GM19438 (cell line): ENCODE data around the gene EML3.
"Not testable (repeated sequence)": the region's sequence is repeated elsewhere in the genome, so short reads cannot be mapped to it uniquely, and the experiment has no call there.

Experiments
- ATAC-seq: cut with Tn5 transposase; IDR thresholded peaks from one replicate; pipeline ENCODE4 v1.9.1; 2021; ENCODE audit warnings: low read depth; ENCODE audit not compliant: unreplicated experiment

EML3 gene, protein sequence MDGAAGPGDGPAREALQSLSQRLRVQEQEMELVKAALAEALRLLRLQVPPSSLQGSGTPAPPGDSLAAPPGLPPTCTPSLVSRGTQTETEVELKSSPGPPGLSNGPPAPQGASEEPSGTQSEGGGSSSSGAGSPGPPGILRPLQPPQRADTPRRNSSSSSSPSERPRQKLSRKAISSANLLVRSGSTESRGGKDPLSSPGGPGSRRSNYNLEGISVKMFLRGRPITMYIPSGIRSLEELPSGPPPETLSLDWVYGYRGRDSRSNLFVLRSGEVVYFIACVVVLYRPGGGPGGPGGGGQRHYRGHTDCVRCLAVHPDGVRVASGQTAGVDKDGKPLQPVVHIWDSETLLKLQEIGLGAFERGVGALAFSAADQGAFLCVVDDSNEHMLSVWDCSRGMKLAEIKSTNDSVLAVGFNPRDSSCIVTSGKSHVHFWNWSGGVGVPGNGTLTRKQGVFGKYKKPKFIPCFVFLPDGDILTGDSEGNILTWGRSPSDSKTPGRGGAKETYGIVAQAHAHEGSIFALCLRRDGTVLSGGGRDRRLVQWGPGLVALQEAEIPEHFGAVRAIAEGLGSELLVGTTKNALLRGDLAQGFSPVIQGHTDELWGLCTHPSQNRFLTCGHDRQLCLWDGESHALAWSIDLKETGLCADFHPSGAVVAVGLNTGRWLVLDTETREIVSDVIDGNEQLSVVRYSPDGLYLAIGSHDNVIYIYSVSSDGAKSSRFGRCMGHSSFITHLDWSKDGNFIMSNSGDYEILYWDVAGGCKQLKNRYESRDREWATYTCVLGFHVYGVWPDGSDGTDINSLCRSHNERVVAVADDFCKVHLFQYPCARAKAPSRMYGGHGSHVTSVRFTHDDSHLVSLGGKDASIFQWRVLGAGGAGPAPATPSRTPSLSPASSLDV

DNA sequence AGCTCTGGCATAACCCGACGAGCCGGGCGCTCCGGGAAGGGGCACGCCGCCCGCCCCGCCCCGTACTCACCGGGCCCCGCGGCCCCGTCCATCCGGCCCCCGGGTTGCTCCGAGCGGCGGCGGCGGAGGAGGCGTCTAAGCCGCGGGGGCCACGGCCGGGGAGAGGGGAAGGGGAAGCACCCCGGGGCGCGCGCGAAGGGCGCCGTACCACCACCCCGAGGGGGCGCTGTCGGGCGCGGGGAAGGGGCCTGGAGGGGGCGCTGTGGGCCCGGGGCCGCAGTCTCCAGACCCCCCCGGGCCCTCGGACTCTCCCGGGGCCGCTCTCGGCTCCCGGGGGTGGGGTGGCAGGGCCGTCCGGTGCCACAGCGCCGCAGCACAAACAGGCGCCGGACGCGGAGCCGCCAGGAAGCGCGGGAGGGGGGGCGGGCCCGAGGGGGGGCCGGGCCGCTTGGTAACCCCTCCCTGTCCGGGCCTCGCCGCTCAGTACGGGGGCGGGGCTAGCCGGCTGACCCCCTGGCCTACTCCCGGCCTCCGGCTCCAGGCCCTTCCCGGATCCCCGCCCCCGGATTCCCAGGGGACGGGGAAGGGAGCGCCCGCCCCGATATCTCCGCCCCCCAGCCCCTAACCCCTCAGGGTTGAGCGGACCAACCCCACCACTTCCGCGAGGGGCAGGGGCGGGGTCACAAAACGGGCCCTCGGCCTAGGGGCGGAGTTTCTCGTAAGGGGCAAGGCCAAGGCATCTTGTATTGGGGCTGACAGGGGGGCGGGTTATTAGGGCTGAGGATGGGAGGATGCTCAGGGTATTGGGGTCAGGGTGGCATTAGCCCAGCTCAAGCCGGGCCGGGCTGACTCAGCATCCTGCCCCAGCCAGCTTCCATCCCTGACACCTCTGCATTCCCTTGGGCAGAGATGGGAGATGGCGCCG, at the start of gene EML3, which contains the start of gene ROM1:
Gene EML3, minus strand, starts transcription at position 410 of the 925 bp plus-strand sequence. Its CDS starts 318 bp downstream, at position 92.
Gene ROM1, plus strand, starts transcription at position 892 of the 925 bp plus-strand sequence. Its CDS starts 25 bp downstream, at position 917.
- ATAC-seq, result peak; percentile 66

DNA sequence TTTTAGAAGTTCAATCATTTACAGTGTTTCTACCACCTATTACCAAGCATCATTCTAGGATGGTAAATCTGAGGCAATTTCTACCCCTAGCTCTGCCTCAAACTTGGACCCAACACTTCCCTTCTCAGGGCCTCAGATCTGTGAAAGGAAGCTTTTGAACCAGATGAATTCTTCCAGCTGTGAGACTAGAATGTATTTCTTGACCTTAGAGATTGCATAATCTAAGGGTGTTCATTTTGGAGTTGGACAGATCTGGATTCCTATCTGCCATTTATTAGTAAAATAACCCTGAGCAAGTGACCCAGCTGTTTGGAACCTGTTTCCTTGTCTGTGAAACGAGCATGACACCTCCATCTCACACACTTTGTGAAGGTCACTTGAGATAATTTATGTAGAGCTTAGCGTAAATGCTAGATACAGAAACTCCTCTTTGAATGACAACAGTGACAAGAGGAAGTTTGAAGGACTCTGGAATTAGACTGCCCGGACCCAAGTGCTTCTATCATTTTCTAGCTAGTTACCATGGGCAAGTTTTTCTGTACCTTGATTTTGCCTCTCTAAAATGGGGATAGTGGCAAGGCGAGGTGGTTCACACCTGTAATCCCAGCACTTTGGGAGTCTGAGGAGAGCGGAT, 44.3 kb upstream of the EML3 start:
- no peak for ATAC-seq

DNA sequence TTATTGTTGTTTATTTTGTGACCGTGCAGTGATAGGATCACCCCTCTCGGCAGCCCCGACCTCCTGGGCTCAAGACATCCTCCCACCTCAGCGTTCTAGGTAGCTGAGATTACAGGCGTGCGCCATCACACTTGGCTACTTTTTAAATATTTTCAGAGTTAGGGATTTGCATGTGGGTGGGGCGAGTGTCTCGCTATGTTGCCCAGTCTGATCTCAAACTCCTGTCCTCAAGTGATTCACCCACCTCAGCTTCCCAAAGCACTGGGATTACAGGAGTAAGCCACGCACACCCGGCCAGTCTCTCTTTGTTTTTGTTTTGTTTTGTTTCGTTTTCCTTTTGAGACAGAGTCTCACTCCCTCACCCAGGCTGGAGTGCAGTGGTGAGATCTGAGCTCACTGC, 41.7 kb upstream of the EML3 start:
- no peak for ATAC-seq

DNA sequence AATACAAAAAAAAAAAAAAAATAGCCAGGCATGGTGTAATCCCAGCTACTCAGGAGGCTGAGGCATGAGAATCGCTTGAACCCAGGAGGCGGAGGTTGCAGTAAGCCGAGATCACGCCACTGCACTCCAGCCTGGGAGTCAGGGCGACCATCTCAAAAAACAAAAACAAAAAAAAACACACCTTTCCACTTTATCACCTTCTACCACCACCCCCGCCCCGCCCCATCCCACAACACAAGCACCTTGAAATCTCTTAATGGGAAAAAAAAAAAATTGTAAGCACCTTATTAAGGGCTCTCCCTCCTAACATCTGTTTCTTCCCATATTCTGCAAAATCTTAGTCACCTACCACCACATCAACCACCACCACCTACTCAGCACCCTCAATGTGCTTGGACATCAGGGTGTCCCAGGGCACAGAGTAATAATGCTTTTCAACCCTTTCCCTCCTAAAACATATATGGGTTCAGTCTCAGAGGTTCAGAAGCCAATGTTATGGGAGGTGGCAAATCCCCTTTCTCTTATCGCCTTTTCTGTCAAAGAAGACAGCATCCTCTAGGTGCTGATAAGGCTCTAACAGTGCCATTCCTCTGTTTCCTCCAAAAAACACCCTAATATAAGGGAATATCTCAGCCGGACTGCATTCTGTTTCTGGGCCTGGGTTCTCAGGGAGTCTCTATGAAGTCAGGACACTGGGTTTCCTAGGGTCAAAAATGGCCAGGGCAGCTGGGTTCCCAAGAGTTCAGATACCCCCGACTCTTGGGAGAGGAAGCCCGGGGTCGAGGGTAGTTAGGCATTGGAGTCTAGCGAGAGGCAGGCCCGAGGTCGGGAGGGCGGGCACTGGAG, 39.8 kb upstream of the EML3 start:
- ATAC-seq, result peak; percentile 10

DNA sequence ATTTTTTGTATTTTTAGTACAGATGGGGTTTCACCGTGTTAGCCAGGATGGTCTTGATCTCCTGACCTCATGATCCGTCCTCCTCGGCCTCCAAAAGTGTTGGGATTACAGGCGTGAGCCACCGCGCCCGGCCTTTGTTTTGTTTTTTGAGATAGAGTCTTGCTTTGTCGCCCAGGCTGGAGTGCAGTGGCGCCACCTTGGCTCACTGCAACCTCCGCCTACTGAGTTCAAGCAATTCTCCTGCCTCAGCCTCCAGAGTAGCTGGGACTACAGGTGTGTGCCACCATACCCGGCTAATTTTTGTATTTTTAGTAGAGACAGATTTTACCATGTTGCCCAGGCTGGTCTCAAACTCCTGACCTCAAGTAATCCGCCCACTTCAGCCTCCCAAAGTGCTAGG, 37.7 kb upstream of the EML3 start:
- ATAC-seq, result not testable (repeated sequence)

DNA sequence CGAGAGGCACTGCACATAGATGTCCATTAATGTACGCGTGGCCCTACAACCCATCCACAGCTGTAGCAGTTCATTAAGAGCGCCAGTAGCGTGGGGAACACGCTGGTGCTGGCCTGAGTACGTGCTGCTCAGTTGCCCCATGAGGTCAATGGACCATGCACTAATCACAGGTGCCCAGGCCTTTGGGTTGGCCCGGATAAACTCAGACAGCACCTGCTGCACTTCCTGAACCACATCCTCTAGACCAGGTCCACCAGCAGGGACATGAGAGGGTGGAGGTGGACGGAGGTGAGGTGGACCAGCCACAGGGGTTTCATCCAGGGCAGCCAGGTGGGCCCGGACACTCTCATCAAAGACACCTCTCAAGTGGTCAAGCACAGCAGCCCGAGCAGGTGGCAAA, 36.9 kb upstream of the EML3 start:
- ATAC-seq, result no peak

DNA sequence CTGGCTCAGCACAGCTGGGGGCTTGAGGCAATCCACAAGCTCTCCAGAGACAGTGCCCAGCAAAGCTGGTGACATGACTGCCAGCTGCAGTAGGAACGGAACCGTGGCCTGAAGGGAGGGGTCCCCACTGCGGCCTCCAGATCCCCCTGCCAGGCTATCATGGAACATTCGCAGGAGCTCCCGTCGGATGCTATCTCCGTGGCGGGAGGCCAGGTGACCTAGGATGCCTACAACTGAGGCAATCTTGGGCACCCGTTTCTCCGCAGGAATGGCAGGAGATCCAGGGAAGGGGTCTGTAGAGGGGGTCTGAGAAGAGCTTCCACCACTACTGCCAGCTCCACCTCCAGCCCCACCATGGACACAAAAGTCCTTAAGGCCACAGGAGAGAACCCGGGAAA, 36.4 kb upstream of the EML3 start:
- no peak for ATAC-seq

DNA sequence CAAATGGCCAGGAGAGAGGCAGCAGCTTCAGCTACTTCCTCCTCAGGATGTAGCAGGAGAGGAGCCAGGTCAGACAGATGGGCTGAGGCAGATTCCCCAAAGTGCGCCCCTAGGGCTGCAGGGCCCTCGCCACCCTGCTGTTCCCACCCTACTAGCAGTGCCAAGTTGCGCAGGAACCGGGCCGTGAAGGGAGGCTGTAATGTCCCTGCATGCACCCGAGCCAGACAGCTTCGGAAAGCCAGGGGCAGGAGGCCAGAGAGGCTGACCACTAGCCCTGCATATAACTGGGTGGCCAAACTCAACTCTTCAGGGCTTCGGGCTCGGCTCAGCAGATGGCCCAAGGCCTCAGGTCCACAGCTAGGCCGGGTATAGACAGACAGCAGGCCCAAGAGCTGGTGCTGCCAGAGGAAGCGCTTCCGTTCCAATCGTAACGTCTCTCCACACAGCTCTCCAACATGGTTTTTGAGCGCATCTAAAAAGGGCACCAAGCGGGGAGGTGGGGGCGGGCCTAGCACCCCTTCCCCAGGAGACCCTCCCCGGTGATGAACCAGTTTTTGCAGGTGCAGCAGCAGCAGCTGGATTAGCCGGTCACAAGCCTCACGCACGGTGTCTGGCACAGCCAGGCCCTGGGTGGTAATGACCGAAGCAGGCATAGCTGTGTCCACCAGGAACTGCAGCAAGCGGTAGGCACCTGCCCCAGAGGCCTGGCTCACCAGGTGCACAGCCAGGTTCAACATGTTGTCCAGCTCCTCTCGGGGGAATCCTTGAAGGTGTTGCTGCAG, 35.8 kb upstream of the EML3 start:
- ATAC-seq, result no peak

DNA sequence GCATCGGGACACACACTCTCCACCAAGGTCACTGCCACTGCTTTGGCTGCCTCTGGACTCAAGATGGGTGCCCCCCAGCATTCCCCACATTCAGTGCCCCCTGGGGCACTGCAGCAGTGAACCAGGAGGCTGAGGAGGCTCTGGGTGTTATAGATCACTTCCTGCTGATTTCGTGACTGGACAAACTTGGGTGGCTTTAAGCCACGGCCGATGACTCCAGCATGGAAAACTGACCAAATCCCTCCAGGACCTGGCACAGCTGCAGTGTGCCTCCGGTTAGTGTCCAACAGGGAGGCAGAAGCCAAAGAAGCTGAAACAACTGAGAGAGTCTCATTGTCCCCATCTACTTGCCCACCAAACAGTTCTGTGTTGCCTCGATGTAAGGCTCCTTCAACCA, 35.0 kb upstream of the EML3 start:
- no peak for ATAC-seq

DNA sequence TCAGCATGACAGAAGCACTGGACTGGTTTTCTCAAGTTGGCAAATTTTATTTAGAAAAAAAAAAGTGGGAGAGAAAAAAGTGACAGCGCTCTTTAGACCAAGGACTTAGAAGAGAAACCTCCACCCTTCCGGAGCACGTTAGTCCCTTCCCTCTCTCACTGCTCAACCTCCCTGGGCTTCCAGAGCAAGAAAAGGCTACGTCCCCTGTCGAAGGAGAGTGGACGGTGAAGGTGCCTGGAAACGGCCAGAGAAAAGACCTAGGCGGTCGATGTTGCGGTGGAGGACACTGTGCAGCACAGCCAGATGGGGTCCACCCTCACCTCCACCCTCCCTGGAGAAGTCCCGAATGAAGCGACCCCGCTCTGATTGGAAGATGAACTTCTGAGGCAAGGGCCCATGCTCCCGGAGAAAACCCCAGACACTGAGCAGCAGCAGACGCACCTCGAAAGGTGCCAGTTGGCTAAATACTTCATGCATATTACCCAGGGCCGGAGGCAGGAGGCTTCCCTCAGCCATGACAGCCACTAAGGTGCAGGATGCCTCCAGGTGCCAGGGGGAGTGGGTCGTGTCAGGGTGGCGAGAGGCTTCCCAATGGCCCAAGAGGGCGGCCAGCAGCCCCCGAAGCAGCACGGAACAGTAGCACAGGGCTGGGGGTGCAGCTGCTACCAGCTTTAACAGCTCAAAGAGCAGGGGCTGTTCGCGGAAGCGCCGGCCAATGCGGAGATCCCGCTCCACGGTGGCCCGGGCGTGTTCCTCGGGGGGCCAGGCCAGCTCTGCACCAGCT, 34.4 kb upstream of the EML3 start:
- no peak for ATAC-seq

DNA sequence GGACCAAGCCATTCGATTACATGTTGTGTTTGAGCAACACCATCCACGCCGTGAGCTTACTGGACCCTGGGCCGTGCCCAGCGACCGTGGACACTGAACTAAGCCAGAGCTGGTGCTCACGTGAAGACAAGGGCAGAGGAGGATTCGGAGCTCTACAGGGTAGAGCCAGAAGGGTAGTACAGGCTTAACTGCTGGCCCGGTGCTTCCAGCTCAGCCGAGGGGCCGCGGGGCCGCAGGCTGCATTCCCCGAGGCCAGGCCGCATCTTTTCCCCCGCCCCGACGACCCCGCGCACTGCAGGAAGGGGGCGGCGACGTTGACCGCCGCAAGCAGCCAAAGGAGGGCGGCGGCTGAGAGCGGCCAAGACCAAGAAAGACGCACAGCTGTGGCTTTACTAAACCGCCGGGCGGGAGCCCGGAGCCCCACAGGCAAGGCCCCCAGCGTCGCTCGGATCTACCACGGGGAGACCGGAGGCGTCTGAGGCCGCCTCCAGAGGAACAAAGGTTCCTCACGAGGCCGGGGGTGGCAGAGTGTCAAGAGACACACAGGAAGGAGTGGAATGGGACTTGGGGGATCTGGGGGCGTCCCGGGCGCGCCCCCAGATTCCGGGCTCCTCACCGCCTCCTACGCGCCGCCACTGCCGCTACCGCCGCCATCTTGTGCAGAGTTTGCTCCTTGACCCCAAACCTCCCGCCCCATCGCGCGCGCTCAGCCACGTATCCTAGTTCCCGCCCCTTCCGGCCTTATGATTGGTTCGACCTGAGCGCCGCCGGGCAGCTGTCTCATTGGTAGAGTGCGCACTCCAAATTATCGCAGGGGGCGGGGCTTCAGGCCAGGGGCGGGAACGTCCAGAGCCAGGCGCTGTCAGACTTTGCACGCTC, 33.6 kb upstream of the EML3 start, which contains the start of gene GANAB:
Gene GANAB, minus strand, starts transcription at position 668 of the 879 bp plus-strand sequence. Its CDS starts 14 bp downstream, at position 654.
- peak; percentile 86 for ATAC-seq

DNA sequence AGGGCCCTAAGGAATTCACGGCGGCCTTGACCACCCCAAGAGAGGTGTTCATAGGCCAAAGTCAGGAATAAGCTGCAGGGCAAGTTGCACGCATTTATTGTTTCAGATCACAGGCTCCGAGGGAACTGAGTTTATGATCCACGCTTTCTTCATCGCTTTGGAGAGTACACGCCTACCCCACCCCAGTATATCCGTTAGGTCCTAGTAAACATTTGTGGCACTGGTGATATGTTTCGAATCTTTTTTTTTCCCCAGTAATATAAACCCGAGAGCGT, 33.0 kb upstream of the EML3 start:
- no peak for ATAC-seq

DNA sequence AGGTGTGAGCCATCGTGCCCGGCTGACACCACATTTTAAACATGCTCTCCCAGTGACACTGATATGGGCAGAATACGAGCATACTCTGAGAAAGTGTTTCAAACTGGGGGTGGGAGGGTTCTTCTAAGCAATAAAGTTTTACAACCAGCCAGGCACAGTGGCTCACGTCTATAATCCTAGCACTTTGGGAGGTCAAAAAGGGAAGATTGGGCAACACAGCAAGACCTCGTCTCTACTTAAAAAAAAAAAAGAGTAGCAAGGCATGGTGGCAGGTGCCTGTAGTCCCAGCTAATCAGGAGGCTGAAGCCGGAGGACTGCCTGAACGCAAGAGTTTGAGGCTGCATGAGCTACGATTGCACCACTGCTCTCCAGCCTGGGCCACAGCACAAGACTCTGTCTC, 31.6 kb upstream of the EML3 start:
- no peak for ATAC-seq

DNA sequence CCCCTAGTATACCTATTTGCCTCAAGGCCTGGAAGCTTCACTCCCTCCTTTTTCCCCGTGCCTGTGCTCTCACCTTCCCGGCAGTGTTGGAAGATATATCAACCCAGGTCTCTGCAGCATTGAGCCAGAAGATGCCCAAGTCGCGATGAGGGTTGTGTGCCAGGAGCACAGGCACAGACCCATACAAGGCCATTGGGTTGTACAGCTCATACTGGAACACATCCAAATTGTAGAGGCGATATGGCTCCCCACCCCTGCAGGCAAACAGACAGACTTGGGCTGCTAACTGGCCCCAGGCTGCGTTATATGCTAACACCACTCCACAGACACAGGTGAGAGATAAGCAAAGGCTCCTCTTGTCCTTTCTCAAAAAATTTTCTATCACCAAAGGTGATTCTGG, 19.9 kb upstream of the EML3 start:
- no peak for ATAC-seq

DNA sequence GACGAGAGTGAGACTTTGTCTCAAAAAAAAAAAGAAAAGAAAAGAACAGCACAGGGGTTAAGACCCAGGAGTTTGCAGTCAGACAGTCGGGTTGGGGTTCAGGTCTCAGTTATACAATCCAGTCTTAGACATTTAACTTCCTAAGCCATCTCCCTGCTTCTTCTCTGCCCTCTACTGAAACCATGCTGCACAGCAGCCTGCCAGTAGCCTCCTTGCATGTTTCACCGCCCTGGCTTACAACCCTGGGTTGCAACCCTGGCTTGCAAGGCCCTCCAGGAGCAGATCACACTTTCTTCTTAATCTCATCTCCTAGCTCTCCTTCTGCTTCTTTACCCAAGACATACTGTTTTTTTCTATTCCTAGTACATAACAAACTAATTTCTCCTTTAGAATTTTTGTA, 15.1 kb upstream of the EML3 start:
- ATAC-seq, result no peak

DNA sequence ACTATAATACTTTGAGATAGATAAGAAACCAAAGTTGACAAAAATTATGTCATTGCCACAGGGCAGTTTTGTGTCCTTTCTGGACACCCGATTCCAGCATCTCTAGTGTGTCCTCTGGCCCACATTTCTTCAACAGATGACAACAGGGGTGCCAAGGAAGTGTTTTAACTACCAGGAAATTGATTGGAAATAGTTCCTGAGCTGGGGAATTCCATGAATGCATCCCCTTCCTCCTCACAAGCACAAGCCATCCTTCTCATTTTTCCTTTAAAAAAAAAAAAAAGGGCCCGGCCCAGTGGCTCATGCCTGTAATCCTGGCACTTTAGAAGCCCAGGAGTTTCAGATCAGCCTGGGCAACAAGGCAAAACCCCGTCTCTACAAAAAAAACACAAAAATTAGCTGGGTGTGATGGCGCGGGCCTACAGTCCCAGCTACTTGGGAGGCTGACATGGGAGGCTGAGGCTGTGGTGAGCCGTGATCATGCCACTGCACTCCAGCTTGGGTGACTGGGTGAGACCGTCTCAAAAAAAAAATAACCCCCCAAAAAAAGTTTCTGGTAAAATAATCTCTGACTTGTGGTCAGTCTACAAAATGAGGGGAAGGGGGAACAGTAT, 10.0 kb upstream of the EML3 start:
- no peak for ATAC-seq
